Effector CD4-positive, alpha-beta T cell (primary cell): ENCODE data around the gene OR52K2. TPM values are rescaled to one million over a fixed set of nuclear protein-coding genes. Genes with fewer than 3 reads are reported as not detected.
"Not testable (repeated sequence)": the region's sequence is repeated elsewhere in the genome, so short reads cannot be mapped to it uniquely, and the experiment has no call there.

Source experiments
- DNase-seq: peaks from one replicate; pipeline ENCODE4 v3.0.0-alpha.2; 2020
- total RNA-seq: gene quantifications from one replicate; lab custom pipeline; 2026; lab: John Stamatoyannopoulos, UW

OR52K2 gene
- not detected for total RNA-seq

GRCh38 chr11:4448995-4449394, at the start of gene OR52K2:
Gene OR52K2 (plus strand): TSS chr11:4449295. CDS start chr11:4449340, 45 bp downstream.
- DNase-seq = no peak

GRCh38 chr11:4406206-4406605, 42.9 kb upstream of the OR52K2 start:
- DNase-seq = not testable (repeated sequence)

- no peak for DNase-seq
Observed at GRCh38 chr11:4416306-4416705, 32.8 kb upstream of the OR52K2 start.

- DNase-seq = no peak
Observed at GRCh38 chr11:4416816-4417215, 32.3 kb upstream of the OR52K2 start.

- DNase-seq = no peak
Observed at GRCh38 chr11:4418403-4418802, 30.7 kb upstream of the OR52K2 start.

GRCh38 chr11:4430051-4430450, 19.0 kb upstream of the OR52K2 start:
- DNase-seq = no peak

- DNase-seq = no peak
Observed at GRCh38 chr11:4433856-4434255, 15.2 kb upstream of the OR52K2 start.

GRCh38 chr11:4436411-4436810, 12.7 kb upstream of the OR52K2 start:
- DNase-seq = no peak

GRCh38 chr11:4441515-4441914, 7.6 kb upstream of the OR52K2 start:
- DNase-seq = no peak

GRCh38 chr11:4443232-4443891, 5.7 kb upstream of the OR52K2 start:
- DNase-seq = no peak

GRCh38 chr11:4453118-4453517, 4.0 kb downstream of the OR52K2 start:
- DNase-seq = no peak

GRCh38 chr11:4454021-4454420, 4.9 kb downstream of the OR52K2 start:
- DNase-seq = no peak

GRCh38 chr11:4455419-4455818, 6.3 kb downstream of the OR52K2 start:
- no peak for DNase-seq

- no peak for DNase-seq
Observed at GRCh38 chr11:4459500-4459899, 10.4 kb downstream of the OR52K2 start.

GRCh38 chr11:4460151-4460550, 11.1 kb downstream of the OR52K2 start:
- DNase-seq = no peak

GRCh38 chr11:4464216-4465159, 15.4 kb downstream of the OR52K2 start:
- no peak for DNase-seq

GRCh38 chr11:4465407-4465806, 16.3 kb downstream of the OR52K2 start:
- DNase-seq = no peak

- no peak for DNase-seq
Observed at GRCh38 chr11:4466131-4466870, 17.2 kb downstream of the OR52K2 start.

- DNase-seq = no peak
Observed at GRCh38 chr11:4466871-4467442, 17.9 kb downstream of the OR52K2 start.

- no peak for DNase-seq
Observed at GRCh38 chr11:4467811-4468606, 18.9 kb downstream of the OR52K2 start.

GRCh38 chr11:4479644-4480043, 30.5 kb downstream of the OR52K2 start:
- no peak for DNase-seq
